Loucy (cell line): ENCODE measurements around the gene CISD2.
"Not testable (repeated sequence)": the region's sequence is repeated elsewhere in the genome, so short reads cannot be mapped to it uniquely, and the experiment has no call there.

Experiments used
- CTCF ChIP-seq: fragments of 200-600 bp; sonication (generic); conservative IDR thresholded peaks from 2 replicates; pipeline ENCODE4 v1.5.1; 2014; ENCODE audit warnings: mild to moderate bottlenecking, antibody characterized with exemption, low read length
- EZH2phosphoT487 ChIP-seq: fragments of 200-600 bp; IDR thresholded peaks from 2 replicates; pipeline ENCODE4 v1.6.1; 2018; ENCODE audit warnings: antibody characterized with exemption, mild to moderate bottlenecking, moderate library complexity, borderline replicate concordance

- not testable (repeated sequence) for TF ChIP-seq CTCF, EZH2phosphoT487
Observed at GRCh38 chr4:102877477-102878106, 8.8 kb downstream of the CISD2 start.
